ENCODE results near the gene GLS2. TPM values are rescaled to one million over a fixed set of nuclear protein-coding genes. Genes with fewer than 3 reads are reported as not detected.
A peak's percentile ranks its signal among the peaks of the same experiment; 100 is the strongest.
"Not testable (repeated sequence)": the region's sequence is repeated elsewhere in the genome, so short reads cannot be mapped to it uniquely, and the experiment has no call there.

GLS2 gene
- polyA plus RNA-seq, 1 donor (not counting 4 experiments of a cell fraction or from before 2014, with no cell fraction given): 0.87 TPM

- H4K20me1 ChIP-seq (ENCODE audit: control insufficient read depth, extremely low read depth, insufficient read depth, low read length): no peaks in the 10 kb centered on the region
- H3K4me2 ChIP-seq (ENCODE audit: control insufficient read depth, extremely low read depth, insufficient read depth, low read depth, low read length): peak within 1 kb of the TSS; percentile 88
- H3K27ac ChIP-seq (ENCODE audit: control insufficient read depth, insufficient read depth, low read length): peak within 1 kb of the TSS; percentile 70
- H2AFZ ChIP-seq (ENCODE audit: control insufficient read depth, low read length): peak within 1 kb of the TSS; percentile 86
- TF ChIP-seq EZH2 (IDR thresholded peaks at IDR 0.05; ENCODE audit: low read length): no peak
- TF ChIP-seq, protein P1, sequence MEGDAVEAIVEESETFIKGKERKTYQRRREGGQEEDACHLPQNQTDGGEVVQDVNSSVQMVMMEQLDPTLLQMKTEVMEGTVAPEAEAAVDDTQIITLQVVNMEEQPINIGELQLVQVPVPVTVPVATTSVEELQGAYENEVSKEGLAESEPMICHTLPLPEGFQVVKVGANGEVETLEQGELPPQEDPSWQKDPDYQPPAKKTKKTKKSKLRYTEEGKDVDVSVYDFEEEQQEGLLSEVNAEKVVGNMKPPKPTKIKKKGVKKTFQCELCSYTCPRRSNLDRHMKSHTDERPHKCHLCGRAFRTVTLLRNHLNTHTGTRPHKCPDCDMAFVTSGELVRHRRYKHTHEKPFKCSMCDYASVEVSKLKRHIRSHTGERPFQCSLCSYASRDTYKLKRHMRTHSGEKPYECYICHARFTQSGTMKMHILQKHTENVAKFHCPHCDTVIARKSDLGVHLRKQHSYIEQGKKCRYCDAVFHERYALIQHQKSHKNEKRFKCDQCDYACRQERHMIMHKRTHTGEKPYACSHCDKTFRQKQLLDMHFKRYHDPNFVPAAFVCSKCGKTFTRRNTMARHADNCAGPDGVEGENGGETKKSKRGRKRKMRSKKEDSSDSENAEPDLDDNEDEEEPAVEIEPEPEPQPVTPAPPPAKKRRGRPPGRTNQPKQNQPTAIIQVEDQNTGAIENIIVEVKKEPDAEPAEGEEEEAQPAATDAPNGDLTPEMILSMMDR (optimal IDR thresholded peaks at IDR 0.05 in 1 of 3, IDR thresholded peaks at IDR 0.05 in 1 of 3, conservative IDR thresholded peaks at IDR 0.05 in 1 of 3; ENCODE audit: extremely low read depth in 1 of 3, insufficient read depth in 2 of 3, low read length in 3 of 3): no peak
- no peaks in the 10 kb centered on the region for H3K9me1 ChIP-seq (ENCODE audit: control insufficient read depth, extremely low read depth, insufficient read depth, low read length)
- FAIRE-seq (no peak), DNase-seq (ENCODE audit: low read depth, low spot score) (no peak)
- H3K9me3 ChIP-seq (ENCODE audit: control insufficient read depth, low read depth, low read length): no peaks in the 10 kb centered on the region
- H3K9ac ChIP-seq (ENCODE audit: control insufficient read depth, extremely low read depth, insufficient read depth, low read length): peak within 1 kb of the TSS; percentile 74
- H3K27me3 ChIP-seq (ENCODE audit: control insufficient read depth, extremely low read depth, insufficient read depth, low read length): no peaks in the 10 kb centered on the region
- peak within 1 kb of the TSS; percentile 72 to 88 (median 82) for H3K4me3 ChIP-seq (ENCODE audit: control insufficient read depth in 2 of 3, extremely low read depth in 1 of 3, insufficient read depth in 2 of 3, low read depth in 1 of 3, low read length in 3 of 3)
- peaks cover 4% of the 10 kb centered on the region for H3K4me1 ChIP-seq (ENCODE audit: control insufficient read depth, extremely low read depth, insufficient read depth, low read length)
- no peaks in the 10 kb centered on the region for H3K36me3 ChIP-seq (ENCODE audit: control insufficient read depth in 2 of 2, extremely low read depth in 1 of 2, insufficient read depth in 2 of 2, low read length in 2 of 2)
- H3K79me2 ChIP-seq (ENCODE audit: control insufficient read depth, insufficient read depth, low read length): no peaks in the 10 kb centered on the region
- dilution Hi-C loops (cut with MboI; ENCODE audit: extremely low pct_ligation_motif_present, low sequenced_read_pairs): no loop called here
These were observed 38.9 kb downstream of the GLS2 start, which contains the start of gene TIMELESS for GRCh38 chr12:56448860-56449621. TSS of gene TIMELESS (minus strand) at chr12:56449426. CDS start at chr12:56434170, 15,256 bp downstream.

GRCh38 chr12:56443208-56443607 lies 44.8 kb downstream of the GLS2 start:
- H3K36me3 ChIP-seq (ENCODE audit: control insufficient read depth in 2 of 2, extremely low read depth in 1 of 2, insufficient read depth in 2 of 2, low read length in 2 of 2); H3K27ac ChIP-seq (ENCODE audit: control insufficient read depth, insufficient read depth, low read length); H2AFZ ChIP-seq (ENCODE audit: control insufficient read depth, low read length); FAIRE-seq; H3K9me3 ChIP-seq (ENCODE audit: control insufficient read depth, low read depth, low read length); DNase-seq (ENCODE audit: low read depth, low spot score); H3K9ac ChIP-seq (ENCODE audit: control insufficient read depth, extremely low read depth, insufficient read depth, low read length); H3K4me3 ChIP-seq (ENCODE audit: control insufficient read depth in 2 of 3, extremely low read depth in 1 of 3, insufficient read depth in 2 of 3, low read depth in 1 of 3, low read length in 3 of 3); dilution Hi-C loops (cut with MboI; ENCODE audit: extremely low pct_ligation_motif_present, low sequenced_read_pairs); H3K27me3 ChIP-seq (ENCODE audit: control insufficient read depth, extremely low read depth, insufficient read depth, low read length); H3K9me1 ChIP-seq (ENCODE audit: control insufficient read depth, extremely low read depth, insufficient read depth, low read length); H3K4me1 ChIP-seq (ENCODE audit: control insufficient read depth, extremely low read depth, insufficient read depth, low read length); H3K4me2 ChIP-seq (ENCODE audit: control insufficient read depth, extremely low read depth, insufficient read depth, low read depth, low read length); H4K20me1 ChIP-seq (ENCODE audit: control insufficient read depth, extremely low read depth, insufficient read depth, low read length): not testable (repeated sequence)
- peaks cover 15% of the 10 kb centered on the region for H3K79me2 ChIP-seq (ENCODE audit: control insufficient read depth, insufficient read depth, low read length)

All from keratinocyte (primary cell).